HG02840 (cell line): ENCODE measurements around the gene SLC9A6.
"Not testable (repeated sequence)": the region's sequence is repeated elsewhere in the genome, so short reads cannot be mapped to it uniquely, and the experiment has no call there.

ENCODE experiments used
- ATAC-seq: cut with Tn5 transposase; IDR thresholded peaks from one replicate; pipeline ENCODE4 v1.9.1; 2021; ENCODE audit warnings: mild to moderate bottlenecking, moderate library complexity, moderate number of reproducible peaks; ENCODE audit not compliant: unreplicated experiment, low FRiP score

The SLC9A6 gene

DNA sequence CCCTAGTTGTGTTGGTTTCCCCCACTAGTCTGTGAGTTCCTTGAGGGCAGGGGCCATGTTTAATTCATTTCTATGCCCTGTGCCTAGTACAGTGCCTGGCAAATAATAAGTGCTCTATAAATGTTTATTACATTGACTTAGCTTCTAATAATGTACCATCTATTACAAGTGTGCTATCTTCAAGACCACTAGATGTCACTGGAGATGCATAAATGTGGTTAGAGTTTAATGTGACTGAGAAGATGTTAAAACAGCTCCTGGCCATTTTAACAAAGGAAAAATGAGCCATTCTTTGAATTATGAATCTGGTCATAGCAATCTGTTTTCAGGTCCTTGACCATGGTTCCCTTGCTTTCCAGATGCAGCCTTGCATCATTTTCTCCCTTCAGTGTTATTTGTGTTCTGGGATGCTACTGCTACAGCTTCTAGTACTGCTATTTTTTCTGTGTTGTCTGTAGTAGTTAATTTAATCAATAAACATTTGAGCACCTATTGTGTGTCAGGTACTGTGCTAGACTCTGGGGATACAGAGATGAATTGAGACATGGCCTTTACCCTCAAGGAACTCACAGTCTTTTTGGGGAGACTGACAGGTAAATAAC, 43.2 kb downstream of the SLC9A6 start:
- ATAC-seq, result no peak

GRCh38 chrX:136029766-136030165, 44.5 kb downstream of the SLC9A6 start:
- ATAC-seq, result no peak

DNA sequence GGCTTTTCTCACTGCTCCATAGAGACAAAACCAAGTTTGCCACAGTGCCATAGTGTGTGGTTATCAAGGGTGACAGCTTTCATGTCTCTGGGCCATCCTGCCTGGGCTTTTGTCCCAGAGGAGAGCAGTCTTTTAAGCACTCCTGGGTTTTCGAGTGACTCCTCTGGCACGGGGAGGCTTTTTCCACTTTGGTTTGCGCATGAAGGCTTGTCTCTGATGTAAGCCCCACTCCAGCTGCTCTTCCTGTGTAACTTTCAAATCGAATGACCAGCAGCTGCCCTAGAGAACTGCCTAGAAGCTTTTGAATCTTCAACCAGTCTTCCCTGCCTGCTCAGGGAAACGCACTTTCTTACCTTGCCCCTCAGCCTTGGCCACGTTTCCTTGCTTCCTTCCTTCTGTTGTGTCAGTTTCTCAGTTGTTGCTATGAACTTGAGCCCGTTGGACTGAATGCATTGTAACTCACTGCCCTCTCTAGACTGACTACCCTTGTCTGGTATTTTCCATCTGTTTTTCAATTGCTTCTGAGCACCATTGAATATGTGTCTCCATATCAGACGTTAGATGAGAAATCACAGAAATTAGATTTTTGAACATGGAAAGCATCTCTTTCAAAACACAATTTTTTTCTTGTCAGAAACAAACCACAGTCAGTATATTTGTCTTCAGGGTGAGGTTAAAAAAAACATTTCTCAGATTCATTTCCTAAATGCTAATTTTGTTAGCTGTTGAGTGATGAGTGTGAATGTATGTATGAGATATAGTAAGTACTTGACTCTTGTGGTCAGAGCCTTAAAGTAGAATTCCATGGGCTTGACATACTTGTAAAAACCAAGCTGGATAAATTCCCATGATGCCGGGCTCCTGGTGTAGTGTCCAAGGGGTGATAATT, 45.3 kb downstream of the SLC9A6 start:
- no peak for ATAC-seq

- no peak for ATAC-seq
Measured at GRCh38 chrX:136031626-136032025, 46.4 kb downstream of the SLC9A6 start.

DNA sequence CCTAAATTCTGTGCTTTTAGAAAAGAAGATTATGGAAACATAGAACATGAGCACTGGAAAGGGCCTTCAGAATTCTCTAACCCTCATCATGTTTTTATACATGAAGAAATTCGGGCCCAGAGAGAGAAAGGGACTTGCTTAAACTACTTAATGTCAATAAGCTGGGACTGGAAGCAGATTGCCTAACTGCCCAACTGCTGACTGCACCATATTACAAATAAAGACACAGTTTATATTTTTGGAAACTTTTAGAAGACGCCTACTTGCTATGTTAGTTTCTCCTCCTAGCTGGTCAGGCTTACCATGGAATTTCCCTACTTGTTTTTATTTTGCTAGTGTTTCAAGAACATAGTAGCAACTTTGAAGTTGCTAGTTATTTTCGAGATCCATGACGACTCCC, 47.1 kb downstream of the SLC9A6 start:
- ATAC-seq, result no peak

GRCh38 chrX:136034668-136035067, 49.4 kb downstream of the SLC9A6 start:
- no peak for ATAC-seq

- ATAC-seq, result no peak
Measured at GRCh38 chrX:136035663-136036062, 50.4 kb downstream of the SLC9A6 start.

GRCh38 chrX:136039485-136039884, 54.2 kb downstream of the SLC9A6 start:
- no peak for ATAC-seq

- ATAC-seq, result no peak
Measured at GRCh38 chrX:136039968-136040367, 54.7 kb downstream of the SLC9A6 start.

DNA sequence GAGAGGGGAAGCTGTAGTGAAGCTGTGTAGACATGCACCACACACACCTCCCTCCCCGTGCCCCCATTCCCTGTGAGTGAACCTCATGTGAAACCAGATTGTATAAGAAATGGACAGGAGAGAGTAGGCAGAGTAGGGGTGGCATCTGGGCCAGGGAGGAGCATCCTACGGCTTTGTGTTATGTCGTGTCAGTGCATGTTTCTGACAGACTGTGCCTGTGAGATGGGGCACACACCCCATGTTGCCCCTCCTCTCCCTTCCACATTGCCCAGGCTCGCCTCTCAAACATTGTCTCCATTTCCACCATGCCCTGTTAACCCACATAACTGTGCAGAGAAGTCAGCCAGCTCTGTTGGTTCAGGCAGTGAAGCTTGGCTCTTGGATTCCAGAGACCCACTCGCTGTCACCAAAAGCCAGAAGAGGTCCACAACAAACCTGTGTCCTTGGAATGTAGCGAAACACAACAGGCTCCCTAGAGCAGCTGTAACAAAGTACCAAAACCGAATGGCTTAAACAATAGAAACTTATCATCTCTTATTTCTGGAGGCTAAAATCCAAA, 56.1 kb downstream of the SLC9A6 start:
- no peak for ATAC-seq

DNA sequence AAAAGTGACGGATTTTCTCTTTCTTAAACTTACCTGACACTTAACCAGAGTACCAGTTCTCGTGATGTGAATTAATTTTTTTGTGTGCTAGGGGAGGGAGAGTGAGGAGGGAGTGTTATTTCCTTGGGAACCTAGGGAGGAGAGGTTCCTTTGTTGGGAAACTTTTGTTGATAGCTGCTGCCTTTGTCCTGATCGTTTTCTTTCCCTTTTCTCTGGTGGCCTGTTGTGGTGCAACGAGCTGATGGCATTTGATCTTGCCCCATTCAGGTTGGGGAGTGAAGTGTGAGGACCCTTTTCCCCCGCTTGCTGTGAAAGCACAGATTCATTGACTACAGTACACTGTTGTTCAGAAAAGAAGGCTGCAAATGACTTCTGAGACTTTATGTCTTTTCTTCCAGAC, 59.8 kb downstream of the SLC9A6 start:
- no peak for ATAC-seq

DNA sequence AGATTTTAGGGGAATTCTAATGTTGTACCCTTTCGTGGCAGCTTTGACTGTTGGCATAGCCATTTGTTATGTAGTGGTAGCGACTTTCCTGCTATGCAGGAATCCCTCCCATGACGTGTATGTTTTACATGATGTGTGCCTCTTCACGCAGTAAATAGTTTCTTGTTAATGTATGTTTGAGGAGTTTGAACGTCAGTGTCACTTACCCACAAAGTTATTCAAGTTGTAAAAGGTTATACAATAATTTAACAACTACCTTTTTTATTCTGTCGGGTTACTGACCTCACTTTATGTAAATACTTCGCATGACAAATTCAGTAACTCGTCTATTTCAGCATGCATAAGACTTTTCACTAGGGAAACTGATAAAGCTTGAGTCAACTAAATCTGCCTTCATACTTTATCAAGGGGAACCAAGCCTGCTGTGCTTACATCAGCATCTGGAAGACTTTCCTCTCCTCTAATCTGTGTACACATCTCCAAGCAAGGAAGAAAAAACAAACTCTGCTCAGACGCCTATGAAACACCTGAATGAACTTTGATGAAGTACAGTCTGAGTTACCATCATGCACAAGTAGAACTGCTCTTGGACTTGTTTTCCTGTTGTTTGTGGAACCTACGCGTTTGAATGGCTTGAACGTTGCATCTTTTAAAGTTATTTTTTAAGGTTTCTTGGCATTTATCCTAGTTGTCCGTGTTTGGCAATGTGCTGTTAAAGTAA, 61.2 kb downstream of the SLC9A6 start:
- no peak for ATAC-seq

DNA sequence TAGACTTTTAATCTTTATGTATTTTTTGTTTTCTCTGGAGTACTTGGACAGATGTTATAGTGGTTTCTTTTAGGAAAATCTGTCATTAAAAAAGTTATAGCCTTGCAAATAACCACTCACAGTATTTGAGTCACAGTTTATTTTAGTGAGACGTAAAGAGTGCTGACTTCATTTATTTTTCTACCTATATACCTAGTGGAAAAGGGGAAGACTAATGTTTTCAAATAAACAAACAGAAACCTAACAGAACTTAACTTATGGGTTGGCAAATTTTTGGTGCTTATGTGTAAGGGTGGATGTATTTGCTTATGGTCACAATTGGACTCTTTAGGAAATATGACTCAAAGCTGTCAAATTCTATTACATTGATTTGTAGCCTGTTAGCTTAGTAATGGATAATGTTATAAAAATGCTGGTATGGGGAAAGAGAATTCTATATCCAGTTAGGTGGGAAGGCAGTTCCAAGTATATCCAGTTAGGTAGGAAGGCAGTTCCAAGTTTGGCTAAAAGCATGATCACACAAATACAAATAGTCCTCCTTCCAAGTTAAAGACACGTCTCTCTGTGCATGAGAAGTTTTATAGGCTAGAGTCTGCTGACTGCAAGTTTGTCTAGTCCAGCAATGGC, 61.9 kb downstream of the SLC9A6 start:
- no peak for ATAC-seq

GRCh38 chrX:136047969-136048368, 62.7 kb downstream of the SLC9A6 start:
- ATAC-seq, result no peak

DNA sequence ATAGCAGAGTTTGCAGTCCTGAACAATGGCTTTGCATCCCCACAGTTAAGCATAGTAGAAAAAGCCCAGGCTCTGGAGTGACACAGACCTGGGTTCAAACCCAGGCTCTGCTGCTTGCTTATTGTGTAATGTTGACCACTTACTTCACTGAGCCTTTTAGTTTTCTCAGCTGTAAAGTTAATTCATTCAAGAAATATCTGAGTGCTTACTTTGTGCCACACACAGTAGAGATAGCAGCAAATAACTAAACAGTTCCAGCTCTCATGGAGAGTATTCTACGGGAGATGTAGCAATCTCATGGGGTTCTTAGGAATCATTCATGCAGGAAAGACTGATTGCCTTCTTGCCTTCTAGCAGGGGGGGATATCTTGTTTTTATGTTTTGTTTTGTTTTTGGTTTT, 63.2 kb downstream of the SLC9A6 start:
- ATAC-seq, result no peak

DNA sequence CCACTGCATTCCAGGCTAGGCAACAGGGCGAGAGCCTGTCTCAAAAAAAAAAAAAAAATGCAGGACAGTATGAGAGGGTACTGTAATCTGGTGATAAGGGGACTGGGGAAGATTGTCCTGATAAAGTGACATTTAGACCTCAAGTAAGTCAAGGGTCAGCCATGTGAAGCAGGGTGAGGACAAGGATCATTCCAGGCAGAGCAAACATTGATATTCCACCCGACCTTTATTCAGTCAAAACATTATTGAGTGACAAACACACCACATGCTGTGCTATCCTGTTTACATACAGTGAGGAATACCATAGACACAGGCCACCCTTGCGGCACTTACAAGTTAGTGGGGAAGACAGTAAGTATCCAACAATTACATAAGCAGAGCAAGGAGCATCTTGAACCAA, 64.4 kb downstream of the SLC9A6 start:
- no peak for ATAC-seq

DNA sequence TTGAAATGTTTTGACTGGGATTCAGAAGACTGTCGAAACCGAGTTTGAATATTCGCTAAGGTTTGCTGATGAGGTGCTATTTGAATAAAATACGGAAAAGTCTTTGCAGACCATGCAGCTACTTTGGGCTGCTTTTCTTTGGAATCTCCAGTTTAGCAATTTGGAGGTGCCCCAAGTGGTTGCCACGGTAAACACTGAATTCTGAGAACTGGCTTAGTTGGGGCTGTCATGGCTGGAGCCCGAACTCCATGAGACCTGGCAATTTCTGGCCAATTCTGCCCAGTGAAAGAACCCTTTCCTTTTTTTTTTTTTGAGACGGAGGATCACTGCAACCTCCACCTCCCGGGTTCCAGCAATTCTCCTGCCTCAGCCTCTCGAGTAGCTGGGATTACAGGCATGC, 65.6 kb downstream of the SLC9A6 start:
- ATAC-seq, result not testable (repeated sequence)

GRCh38 chrX:136051611-136052010, 66.4 kb downstream of the SLC9A6 start:
- no peak for ATAC-seq

DNA sequence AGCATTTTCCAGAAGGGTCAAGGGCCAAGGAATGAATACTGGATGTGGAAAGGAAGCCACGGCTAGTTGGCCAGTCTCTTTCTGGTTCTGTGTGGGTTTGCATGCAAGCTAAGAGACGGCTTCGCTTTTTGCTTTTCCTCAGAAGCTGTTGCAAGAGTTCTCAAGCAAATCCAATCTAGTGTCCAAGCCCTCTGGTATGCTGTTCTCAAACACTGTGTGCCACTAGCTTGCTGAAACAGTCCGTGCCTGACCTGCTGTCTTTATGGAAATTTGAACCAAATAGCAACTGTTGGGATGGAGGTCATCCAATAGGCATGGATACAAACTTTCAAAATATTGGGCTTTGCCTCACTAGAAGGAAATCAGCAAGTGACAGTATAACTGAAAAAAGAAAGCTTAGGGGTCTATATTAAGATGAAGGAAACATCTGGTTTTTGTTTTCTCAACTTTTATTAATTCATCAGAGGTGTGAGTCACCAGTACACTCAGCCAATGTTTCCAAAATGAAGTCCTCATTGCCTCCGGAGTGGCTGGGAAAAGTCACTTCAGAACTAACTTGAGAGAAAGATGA, 70.5 kb downstream of the SLC9A6 start:
- no peak for ATAC-seq

DNA sequence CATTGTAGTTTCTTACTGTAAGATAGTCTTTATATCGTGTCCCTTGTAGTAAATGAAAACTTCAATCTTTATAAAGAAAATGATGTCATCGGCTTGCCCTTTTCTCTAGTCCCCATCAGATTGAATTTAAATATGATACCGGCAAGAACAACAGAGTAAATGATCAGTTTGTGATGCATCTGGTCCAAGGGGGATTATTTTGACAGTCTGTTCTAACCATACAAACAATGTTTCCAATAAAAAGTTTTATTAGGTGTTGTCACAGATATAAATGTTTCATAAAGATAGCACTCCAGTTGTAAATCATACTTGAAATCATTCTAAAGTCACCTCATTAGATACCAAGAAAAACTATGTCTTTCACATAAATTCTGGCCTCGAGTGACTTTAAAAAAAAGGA, 72.3 kb downstream of the SLC9A6 start:
- ATAC-seq, result no peak
